ENCODE results near the gene TBC1D14.
A peak's percentile ranks its signal among the peaks of the same experiment; 100 is the strongest.
"Not testable (repeated sequence)": the region's sequence is repeated elsewhere in the genome, so short reads cannot be mapped to it uniquely, and the experiment has no call there.

Gene TBC1D14

DNA sequence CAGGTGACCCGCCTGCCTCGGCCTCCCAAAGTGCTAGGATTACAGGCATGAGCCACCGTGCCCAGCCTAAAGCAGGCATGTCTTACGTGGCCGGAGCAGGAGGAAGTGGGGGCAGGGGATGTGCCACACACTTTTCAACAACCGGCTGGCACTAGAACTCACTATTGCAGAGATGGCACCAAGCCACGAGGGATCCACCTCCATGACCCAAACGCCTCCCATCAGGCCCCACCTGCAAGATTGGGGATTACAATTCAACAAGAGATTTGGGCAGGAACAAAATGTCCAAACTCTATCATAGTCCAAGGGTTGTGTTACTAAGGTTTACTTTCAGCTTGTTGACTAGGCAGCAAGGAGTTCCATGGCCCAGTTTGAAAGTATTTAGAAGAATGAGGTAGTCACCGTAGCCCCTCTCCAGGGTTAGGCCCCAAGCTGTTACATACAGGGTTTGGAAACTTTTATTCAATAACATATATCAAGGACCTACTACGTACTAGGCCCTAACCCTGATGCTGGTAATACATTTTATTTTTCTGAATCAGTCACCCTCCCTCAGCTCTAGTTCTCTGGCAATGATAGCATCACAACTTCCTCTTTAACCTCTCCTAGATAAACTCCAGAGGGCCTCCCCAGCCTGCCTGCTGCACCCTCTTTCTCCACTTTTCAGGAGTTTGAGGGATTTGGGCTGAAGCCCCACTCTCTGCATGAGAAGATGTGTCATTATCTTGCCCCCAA lies 18.0 kb upstream of the TBC1D14 start:
- no peak for DNase-seq

DNA sequence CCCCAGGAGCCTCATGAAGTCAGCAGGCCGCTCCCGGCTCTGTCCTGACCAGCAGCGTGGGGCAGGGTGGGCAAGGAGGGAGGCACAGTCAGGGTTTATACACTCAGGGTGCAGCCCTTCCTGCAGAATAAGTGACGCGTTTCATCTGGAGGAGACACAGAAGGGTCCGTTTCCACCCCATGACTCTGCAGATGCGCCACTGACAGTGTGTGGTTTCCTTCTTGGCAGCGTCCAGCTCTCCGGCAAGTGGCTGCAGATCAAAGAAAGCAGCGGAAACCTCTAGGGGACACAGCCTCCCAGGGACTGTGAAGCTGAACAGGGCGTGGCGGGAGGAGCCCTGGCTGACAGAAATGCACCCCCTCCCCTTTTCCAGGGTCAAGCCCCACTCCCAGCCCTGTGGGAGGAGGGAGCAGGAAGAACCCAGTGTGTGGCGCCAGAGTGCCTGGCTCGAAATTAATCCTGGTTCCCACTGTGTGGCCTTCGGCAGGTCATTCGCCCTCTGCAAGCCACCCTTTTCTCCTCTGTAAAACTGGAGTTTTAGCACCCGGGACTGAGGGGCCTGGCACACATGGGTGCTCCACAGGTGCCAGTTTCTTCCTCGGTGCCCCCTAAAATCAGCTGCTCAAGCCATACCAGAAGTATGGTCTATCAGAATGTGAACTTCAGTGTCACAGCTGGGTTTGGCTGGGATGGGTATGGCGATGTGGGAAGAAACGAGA lies 17.3 kb upstream of the TBC1D14 start:
- no peak for DNase-seq

DNA sequence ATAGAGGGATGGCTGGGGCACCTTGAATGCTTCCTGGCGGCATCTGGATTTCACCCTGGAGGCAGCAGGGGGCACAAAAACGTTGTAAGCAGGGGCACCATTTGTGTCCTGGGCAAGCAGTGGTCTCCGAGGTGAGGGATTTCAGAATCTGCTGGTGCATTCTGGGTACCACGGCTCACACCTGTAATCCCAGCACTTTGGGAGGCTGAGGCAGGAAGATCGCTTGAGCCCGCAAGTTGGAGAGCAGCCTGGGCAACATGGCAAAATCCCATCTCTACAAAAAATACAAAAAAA lies 16.8 kb upstream of the TBC1D14 start:
- DNase-seq = no peak

DNA sequence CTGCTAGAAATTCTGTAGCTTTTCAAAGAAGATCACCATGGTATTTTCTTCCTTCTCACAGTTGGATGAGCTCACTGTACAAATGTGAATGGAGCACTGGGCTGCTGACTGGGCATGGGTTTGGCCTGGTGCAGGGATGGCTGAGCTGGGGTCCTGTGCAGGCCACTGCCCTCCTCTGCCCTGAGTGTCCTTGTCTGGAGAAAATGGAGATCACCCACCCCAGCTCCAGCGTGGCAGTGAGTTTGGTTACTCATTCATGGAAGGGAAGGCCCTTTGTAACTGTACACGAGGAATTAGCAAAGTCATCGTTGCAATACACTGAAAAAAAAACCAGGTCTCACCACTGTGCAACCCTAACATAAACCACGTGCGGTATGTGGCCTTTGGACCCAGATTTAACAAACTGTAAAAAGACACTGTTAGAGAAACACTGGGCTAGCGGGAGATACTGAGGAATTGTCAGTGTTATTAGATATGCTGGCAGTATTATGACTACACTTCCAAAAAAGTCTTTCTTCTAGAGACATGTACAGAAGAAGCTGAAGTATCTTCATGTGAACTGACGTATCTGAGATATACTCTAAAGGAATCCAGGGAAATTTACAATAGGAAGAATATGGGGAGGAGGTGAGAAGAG lies 16.1 kb upstream of the TBC1D14 start:
- DNase-seq = no peak

DNA sequence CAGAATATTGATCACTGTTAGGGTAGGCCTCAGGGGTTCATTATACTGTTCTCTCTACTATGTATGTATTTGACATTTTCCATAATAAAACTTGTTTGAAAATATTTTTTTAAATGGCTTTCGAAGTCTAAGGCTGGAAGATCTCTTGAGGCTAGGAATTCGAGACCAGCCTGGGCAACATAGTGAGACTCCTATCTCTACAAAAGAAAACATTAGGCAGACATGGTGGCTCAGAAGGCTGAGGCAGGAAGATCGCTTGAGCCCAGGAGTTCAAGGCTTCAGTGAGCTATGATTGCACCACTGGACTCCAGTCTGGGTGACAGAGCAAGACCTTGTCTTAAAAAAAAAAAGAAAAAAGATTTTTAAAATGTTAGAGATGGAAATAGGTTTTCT lies 15.5 kb upstream of the TBC1D14 start:
- no peak for DNase-seq

DNA sequence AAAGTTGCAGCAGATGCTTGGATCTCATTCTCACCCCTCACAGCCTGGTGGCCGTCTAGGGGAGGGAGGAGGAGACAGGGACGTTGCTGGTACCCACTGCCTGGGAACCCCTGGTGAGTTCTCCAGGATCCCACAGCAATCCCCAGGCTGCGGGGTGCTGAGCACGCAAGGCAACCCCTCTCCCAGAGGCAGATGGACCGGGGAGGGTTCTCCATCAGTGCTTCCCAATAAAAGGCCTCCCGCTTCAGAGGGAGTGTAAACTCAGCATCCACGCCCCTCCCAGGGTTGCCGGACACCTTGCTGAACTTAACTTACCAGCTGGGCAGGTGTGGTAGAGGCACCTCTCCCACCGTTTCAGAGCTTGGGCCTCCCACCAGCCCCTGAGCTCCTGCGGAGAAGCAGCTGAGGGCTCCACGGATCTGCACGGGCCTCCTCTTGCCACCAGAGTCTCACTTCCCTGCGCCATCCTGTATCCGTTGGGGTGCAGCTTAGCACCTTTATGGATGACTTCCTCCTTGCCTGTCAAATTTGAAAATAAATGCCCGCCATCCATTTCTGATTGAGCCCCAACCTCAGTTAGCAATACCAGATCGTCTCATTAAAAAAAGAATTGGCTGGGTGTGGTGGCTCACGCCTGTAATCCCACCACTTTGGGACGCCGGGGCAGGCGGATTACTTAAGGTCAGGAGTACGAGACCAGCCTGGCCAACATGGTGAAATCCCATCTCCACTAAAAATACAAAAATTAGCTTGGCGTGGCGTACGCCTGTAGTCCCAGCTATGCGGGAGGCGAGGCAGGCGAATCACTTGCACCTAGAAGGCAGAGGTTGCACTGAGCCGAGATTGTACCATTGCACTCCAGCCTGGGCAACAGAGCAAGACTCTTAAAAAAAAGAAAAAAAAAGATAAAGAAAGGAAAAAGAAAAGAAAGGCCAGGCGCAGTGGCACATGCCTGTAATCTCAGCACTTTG lies 14.8 kb upstream of the TBC1D14 start:
- DNase-seq = no peak

DNA sequence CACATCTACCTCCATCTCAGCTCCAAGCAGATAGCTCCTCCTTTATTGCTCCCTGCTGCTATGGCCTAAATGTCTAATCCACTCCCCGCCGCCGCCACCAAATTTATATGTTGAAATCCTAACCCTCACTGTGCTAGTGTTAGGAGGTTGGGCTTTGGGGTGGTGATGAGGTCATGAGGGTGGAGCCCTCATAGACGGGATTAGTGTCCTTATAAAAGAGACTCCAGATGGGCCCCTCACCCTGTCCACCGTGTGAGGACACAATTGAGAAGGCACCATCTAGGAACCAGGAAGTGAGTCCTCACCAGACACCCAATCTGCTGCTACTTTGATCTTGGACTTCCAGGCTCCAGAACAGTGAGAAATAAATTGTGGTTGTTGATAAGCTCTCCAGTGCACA lies 13.6 kb upstream of the TBC1D14 start:
- DNase-seq = no peak

DNA sequence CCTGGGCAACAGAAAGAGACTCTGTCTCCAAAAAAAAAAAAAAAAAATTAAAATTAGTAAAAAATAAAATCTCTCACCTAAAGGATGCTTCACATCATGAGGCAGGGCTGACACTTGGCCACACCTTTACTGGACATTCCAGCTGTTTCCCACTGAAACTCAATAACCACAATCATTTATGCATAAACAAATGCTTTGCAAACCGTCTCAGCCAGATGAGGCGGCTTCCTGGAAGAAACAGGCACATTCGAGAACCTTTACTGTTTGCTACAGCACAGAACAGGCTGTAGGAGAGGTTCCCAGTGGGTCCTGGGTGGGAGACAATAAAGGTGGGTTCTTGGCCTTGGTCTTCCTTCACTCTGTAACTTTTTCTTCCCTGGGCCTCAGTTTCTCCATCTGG lies 10.9 kb upstream of the TBC1D14 start:
- no peak for DNase-seq

DNA sequence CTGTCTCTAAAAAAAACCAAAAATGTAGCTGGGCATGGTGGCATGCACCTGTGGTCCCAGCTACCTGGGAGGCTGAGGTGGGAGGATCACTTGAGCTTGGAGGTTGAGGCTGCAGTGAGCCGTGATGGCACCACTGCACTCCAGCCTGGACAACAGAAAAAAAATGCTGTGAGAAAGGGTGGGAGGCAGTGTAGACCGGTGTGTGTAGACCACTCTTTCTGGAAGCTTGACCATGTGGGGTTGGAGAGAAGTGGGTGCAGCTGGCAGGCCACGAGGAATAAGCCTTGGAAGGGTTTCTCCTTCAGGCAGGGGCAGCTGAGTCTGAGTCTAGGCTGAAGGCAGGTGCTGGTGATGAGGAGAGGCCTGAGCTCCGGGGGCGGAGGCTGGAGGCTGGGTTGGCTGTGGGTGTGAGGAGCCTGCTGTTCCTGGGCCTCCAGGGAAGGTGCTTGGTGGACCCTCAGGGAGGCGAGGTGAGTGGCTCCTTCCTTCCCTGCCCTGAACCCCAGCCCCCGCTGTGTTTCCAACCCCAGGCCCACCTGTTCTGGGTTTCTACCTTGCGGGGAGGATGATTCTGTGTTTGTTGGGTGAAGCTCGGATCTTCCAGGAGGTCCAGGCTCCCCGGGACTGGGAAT lies 9.3 kb upstream of the TBC1D14 start:
- DNase-seq = no peak

DNA sequence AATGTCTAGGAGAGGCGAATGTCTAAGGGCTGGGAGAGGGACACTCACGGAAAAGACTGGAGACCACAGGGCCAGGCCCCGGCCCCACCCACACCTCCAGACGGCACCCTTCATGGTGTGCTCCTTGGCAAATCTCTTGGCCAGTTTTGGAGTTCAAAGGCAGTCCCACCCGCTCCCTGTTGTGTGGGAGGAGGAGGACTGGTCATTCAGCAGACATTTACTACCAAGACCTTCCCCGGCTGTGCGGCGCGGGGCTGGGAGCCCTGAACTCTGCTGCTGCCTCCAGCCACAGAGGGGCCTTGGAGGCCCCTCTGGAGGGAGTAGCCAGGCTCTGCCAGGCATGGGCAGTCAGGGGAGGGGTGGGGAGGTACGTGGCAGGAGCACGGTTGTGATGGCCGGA lies 8.7 kb upstream of the TBC1D14 start:
- DNase-seq = no peak

DNA sequence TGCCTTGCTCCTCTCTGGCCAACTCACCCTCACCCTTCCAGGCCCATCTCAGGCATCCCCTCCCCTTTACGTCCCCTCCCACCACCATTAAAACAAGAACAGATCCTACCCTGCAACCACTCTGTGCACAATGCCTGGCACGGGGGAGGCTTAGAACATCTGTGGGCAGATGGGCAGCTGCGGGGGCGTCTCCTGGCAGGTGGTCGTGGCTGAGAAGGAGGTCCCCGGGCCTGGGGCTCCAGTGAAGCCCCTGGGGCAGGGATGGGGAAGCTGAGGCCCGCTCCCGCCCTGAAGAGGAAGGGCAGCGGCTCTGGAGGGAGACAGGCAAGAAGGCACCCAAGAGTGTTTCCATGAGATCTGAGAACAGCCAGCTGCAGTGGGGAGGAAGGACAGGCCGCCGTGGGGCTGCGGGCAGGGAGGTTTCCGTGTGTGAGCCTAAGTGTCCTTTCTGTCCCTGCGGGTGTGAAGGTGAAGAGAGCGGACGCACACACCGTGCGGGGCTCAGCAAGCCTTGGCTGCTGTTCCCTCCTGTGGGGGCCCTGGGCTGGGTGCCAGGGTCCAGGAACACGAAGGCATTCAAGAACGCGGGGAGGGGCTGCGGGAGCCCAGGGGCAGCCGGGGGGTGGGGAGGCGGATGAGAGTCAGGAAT lies 7.8 kb upstream of the TBC1D14 start:
- DNase-seq = no peak

DNA sequence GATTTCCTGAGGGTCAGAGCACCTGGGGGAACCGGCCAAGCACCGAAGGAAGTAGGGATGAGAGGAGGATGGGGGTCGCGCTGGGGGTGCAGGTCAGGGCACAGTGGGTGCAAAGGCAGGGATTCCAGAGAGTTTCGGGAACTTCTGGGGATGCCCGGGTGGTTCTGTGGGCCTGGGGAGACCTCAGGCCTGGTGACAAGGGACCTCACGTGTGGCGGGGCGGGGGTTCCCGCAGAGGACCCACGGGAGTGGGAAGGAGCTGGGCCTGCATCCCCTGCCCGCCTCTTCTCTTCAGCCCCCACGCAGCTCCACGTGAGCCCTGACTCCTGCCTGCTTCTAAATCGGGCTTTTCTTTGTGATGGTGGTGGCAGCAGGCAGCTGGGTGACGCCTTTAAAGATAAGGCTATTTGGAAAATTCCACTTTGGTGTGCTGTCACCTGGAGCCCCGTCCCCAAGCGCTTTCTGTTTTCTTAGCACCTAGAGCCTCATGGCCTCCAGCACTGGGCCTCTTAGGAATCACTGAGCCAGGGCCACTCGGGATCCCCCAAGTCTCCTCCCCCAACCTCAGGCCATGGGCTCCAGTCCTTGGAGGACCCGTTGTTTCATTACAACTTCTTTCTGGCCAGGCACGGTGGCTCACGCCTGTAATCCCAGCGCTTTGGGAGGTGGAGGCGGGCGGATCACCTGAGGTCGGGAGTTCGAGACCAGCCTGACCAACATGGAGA lies 7.1 kb upstream of the TBC1D14 start:
- DNase-seq = no peak

DNA sequence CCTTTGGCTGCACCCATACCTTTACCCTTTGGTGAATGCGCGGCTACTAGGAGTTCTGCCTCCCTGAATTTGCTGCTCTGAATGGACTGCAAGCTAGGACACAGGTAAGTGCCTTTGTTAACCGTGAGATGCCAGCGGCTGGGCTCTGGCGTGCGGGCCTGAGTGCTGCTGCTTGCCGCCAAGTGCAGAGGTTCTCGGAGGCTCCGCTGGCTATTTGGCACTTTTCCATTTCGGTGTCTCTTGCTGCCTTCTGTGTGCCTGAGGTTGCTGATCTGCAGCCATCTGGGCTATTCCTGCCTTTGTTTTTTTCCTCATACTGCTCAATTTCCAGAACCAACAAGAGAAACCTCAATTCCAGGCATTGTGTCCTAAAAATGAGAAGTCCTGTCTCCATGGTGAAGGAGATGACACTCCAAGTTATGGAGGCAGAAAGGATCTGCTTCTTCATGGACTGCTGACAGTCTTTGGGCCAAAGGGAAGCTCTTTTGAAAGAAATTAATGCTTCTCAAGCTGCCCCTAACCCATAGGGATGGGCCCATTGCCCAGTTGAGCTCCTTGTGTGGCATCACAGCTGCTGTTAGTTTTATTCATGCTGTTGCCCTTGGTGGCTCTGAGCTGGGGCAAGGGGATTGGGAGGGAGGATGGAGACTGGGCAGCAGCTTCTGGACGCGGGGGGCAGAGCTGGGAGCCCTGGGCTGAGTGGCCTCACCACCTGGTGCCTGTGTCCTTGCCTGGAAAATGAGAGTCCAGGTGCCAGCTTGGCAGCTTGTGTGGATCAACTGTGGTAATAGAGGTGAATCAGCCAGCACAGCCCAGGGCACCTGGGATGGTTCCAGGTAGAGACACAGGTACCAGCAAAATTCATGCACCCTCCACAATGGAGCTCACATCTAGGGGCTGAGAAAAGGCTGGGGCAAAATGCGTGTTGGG lies 3.8 kb upstream of the TBC1D14 start:
- no peak for DNase-seq

DNA sequence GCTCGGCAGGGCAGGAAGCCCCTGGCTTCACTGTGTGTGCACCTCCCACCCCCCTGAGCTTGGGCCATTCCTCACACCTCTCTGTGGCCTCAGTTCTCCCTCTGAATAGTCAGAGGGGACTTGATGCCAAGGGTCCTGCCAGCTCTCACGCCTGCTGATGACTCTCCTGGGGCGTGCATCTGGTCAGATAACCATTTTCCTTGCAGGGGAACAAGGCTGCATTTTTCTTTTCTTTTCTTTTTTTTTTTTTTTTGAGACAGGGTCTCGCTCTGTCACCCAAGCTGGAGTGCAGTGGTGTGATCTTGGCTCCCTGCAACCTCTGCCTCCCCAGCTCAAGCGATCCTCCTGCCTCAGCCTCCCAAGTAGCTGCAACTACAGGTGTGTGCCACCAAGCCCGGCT lies 3.1 kb upstream of the TBC1D14 start:
- not testable (repeated sequence) for DNase-seq

DNA sequence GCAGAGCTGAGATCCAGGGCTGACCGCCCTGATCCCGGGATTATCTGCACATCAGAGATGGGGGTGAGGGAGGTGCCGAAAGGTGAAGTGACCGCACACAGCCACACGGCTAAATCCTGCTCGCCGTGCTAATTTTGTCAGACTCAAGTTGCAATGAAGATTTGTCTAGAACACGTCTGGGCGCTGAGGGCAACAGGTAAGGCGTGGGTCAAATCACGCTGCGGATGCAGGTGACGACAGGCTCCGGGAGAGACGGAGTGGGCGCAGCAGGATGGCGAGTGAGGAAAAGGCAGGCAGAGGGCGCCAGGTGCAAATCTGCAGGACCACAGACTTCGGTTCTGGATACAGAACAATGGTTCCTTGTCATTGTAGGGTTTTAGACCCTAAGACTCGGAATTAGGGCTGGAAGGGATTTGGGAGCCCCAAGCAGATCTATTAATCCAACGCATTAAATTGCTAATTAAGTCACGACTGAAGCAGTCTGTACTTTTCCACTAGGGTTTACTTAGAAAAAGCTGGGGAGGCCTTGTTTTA lies 1.9 kb upstream of the TBC1D14 start:
- DNase-seq = no peak

DNA sequence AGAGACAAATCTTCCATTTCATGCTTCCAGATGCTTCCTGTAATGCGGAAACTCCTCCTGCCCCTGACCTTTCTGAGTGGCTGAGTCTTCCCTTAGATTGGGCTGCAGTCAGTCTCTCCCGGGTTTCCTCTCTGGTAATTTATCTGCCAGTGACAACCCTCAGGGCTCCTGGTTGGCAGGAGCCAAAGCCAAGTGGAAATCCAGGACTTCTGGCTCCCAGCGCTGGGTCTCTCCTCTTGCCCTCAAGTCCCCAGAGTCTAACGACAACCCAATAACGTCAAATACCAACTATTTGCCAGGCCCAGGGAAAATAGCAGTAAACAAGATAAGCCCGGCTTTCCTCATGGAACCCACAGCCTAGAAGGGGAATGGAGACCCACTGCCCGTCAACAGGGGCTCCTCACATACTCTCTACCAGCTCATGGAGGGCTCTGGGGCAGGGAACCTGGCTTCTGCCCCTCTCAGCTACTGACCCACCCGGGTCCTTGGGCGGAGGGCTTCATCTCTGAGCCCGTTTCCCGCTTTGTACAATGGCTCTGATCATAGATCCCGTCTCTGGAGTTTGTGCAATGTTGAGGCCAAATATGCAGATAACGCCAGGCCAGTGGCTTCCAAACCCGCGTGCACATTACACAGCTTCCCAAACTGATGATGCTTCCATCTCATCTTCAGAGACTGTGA lies 1.1 kb upstream of the TBC1D14 start:
- DNase-seq = no peak

DNA sequence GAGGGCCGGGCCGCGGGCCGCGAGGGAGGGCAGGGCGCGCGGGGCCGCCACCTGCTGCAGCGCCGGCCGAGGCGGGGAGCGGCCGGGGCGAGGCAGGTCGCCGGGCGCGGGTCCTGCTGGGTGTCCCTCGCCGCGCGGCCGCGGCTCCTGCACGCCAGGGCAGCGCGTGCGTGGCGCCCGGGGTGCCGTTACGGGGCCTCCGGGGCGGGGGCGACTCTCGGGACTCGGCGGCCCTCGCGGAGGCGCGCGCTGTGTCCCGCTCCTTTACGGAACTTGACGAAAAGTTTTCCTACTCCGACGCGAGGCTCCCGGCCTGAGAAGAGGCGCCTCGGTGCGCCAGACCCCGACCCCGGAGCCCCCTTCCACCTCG lies 329 bp downstream of the TBC1D14 start:
- DNase-seq = peak; percentile 62

DNA sequence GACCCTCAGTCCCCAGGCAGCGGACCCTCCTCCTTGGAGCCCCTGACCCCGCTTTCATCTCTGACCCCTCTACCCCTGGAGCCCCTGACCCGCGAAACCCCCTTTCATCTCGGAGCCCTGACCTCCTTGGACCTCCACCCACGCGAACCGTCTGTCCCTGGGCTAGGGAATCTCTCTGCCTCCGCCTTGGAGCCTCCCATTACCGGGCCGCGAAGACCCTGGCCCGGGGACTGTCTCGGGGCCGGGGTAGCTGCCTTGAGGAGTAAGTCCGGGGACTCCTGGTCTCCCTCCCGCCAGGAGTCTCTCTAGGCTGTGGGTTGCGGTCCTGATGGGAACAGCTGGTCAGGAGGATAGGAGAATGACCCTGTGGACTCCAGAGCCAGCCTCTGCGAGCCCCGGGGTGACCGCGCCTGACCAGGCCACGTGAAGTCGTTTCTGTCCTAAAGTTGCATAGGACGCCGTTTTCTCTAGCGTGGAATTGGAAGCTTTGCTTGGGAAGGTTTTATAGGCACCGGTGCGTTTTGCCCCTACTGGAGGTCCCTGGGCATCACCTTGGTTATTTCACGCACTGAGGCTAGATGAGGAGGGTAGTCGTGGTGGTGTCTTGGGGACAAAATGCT lies 824 bp downstream of the TBC1D14 start:
- no peak for DNase-seq
